ENCODE data around the gene SLC4A3. TPM values are rescaled to one million over a fixed set of nuclear protein-coding genes. Genes with fewer than 3 reads are reported as not detected.

The SLC4A3 gene
- total and polyA plus RNA-seq, 2 of the 13 experiments (the other 11 are each of a cell fraction or from before 2014, with no cell fraction given) = 0.18 to 0.95 TPM

- TF ChIP-seq, protein P1, sequence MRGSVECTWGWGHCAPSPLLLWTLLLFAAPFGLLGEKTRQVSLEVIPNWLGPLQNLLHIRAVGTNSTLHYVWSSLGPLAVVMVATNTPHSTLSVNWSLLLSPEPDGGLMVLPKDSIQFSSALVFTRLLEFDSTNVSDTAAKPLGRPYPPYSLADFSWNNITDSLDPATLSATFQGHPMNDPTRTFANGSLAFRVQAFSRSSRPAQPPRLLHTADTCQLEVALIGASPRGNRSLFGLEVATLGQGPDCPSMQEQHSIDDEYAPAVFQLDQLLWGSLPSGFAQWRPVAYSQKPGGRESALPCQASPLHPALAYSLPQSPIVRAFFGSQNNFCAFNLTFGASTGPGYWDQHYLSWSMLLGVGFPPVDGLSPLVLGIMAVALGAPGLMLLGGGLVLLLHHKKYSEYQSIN (CRISPR knock-in tag; IDR thresholded peaks at IDR 0.05; ENCODE audit: borderline replicate concordance) = no peak
- TF ChIP-seq STAT5B (CRISPR knock-in tag; IDR thresholded peaks at IDR 0.05) = peak; percentile 46; the same call in 1 of the 2 replicates
- TF ChIP-seq ZNF441 (CRISPR knock-in tag; IDR thresholded peaks at IDR 0.05; ENCODE audit: borderline replicate concordance) = 0 out of 2 replicates have a peak, but pooled peaks have one; percentile 37
- TF ChIP-seq ZNF629 (CRISPR knock-in tag; conservative IDR thresholded peaks at IDR 0.05) = peak; percentile 62; the same call in 1 of the 2 replicates
- no peak for TF ChIP-seq ZNF674 (CRISPR knock-in tag; IDR thresholded peaks at IDR 0.05; ENCODE audit: low read depth)
- peak; percentile 97 for TF ChIP-seq ESRRA (CRISPR knock-in tag; IDR thresholded peaks at IDR 0.05; ENCODE audit: low read depth)
- peak; percentile 15; the same call in 1 of the 2 replicates for TF ChIP-seq ARNTL (CRISPR knock-in tag; IDR thresholded peaks at IDR 0.05)
- peak in 1 of 2 experiments; percentile 65; a peak in 3 of 4 replicates for TF ChIP-seq POLR2A (IDR thresholded peaks at IDR 0.05; ENCODE audit: insufficient read depth in 1 of 2, low read depth in 2 of 2, low read length in 2 of 2)
- no peak for TF ChIP-seq HMGXB4 (CRISPR knock-in tag; IDR thresholded peaks at IDR 0.05; ENCODE audit: borderline replicate concordance in 1 of 2, low read depth in 1 of 2)
- 0 out of 2 replicates have a peak, but pooled peaks have one; percentile 34 for TF ChIP-seq ZBTB7B (CRISPR knock-in tag; IDR thresholded peaks at IDR 0.05)
- TF ChIP-seq, protein P2, sequence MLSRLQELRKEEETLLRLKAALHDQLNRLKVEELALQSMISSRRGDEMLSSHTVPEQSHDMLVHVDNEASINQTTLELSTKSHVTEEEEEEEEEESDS (CRISPR knock-in tag; IDR thresholded peaks at IDR 0.05; ENCODE audit: borderline replicate concordance) = 0 out of 2 replicates have a peak, but pooled peaks have one; percentile 67
- peak; percentile 53 to 75; a peak in 3 of 4 replicates for TF ChIP-seq NR2F1 (CRISPR knock-in tag; IDR thresholded peaks at IDR 0.05)
- TF ChIP-seq ZNF749 (CRISPR knock-in tag; IDR thresholded peaks at IDR 0.05; ENCODE audit: borderline replicate concordance) = no peak
- TF ChIP-seq ZNF670 (CRISPR knock-in tag; IDR thresholded peaks at IDR 0.05; ENCODE audit: borderline replicate concordance) = peak; percentile 73; the same call in 1 of the 2 replicates
- 0 out of 2 replicates have a peak, but pooled peaks have one; percentile 20 for TF ChIP-seq GTF2F1 (IDR thresholded peaks at IDR 0.05; ENCODE audit: low read length)
- TF ChIP-seq KDM5A (IDR thresholded peaks at IDR 0.05; ENCODE audit: borderline replicate concordance, low read length) = peak; percentile 65
- peak; percentile 2; the same call in 1 of the 2 replicates for TF ChIP-seq ZC3H13 (CRISPR knock-in tag; IDR thresholded peaks at IDR 0.05)
- TF ChIP-seq ZNF567 (CRISPR knock-in tag; IDR thresholded peaks at IDR 0.05; ENCODE audit: borderline replicate concordance) = 0 out of 2 replicates have a peak, but pooled peaks have one; percentile 37
- TF ChIP-seq NR2F6 (IDR thresholded peaks at IDR 0.05) = peak; percentile 12; the same call in 1 of the 2 replicates
- TF ChIP-seq NR2F6 (CRISPR knock-in tag; IDR thresholded peaks at IDR 0.05) = no peak; the same call in 1 of the 2 replicates
- TF ChIP-seq ZNF7 (CRISPR knock-in tag; IDR thresholded peaks at IDR 0.05) = no peak
- TF ChIP-seq AKAP8 (CRISPR knock-in tag; IDR thresholded peaks at IDR 0.05) = peak; percentile 85; the same call in 1 of the 2 replicates
- peak; percentile 67 for TF ChIP-seq PAXIP1 (CRISPR knock-in tag; conservative IDR thresholded peaks at IDR 0.05)
Measured at GRCh38 chr2:219598308-219599078, 28.9 kb upstream of the SLC4A3 start (continued).
